SK-N-MC (cell line): ENCODE data around the gene ASCC3.

ENCODE experiments used
- DNase-seq: peaks from one replicate; pipeline ENCODE4 v3.0.0-alpha.2; 2011; ENCODE audit warnings: low read depth, low spot score
- H3K27ac ChIP-seq: fragments of 200-600 bp; sonication (generic); 2 replicates; pipeline ENCODE4 v1.5.1; 2016; ENCODE audit warnings: mixed run types
- H3K36me3 ChIP-seq: fragments of 200-600 bp; sonication (generic); 2 replicates; pipeline ENCODE4 v1.6.1; 2017; ENCODE audit warnings: antibody characterized with exemption, low read length, mixed read lengths; ENCODE audit not compliant: insufficient read depth
- H3K4me3 ChIP-seq: fragments of 200-600 bp; sonication (generic); 2 replicates; pipeline ENCODE4 v1.5.1; 2016
- H3K9ac ChIP-seq: fragments of 200-600 bp; sonication (generic); 2 replicates; pipeline ENCODE4 v1.8.0; 2017; ENCODE audit warnings: mixed run types, mixed read lengths; ENCODE audit not compliant: insufficient read length
- H3K9me3 ChIP-seq: fragments of 200-600 bp; sonication (generic); 2 replicates; pipeline ENCODE4 v1.6.1; 2017; ENCODE audit warnings: low read depth, mild to moderate bottlenecking, antibody characterized with exemption, low read length, moderate library complexity, mixed read lengths
- EZH2 ChIP-seq: fragments of 200-600 bp; sonication (generic); IDR thresholded peaks from one replicate; pipeline ENCODE4 v1.6.1; 2017; ENCODE audit warnings: antibody characterized with exemption
- FOXP2 ChIP-seq: optimal IDR thresholded peaks from 2 replicates; pipeline ENCODE3; 2011; ENCODE audit warnings: mild to moderate bottlenecking, moderate library complexity; ENCODE audit not compliant: insufficient read depth; ENCODE audit errors: extremely low read length, control extremely low read depth
- POLR2AphosphoS5 ChIP-seq: IDR thresholded peaks from 2 replicates; pipeline ENCODE4 v1.6.1; 2012; ENCODE audit warnings: mild to moderate bottlenecking, low read depth, low read length, borderline replicate concordance

ASCC3 gene

GRCh38 chr6:100568255-100568654 lies 312.9 kb downstream of the ASCC3 start:
- Histone ChIP-seq H3K27ac (no peak overlapping the region), H3K9me3 (no peaks in the 10 kb centered on the region), H3K4me3 (no peak overlapping the region), H3K9ac (no peak overlapping the region), H3K36me3 (peaks cover 7% of the 10 kb centered on the region; the same call in 1 of the 2 replicates)
- TF ChIP-seq POLR2AphosphoS5 (no peak), FOXP2 (no peak), EZH2 (no peak)
- no peak for DNase-seq

- DNase-seq: no peak
- Histone ChIP-seq H3K27ac (no peak overlapping the region), H3K36me3 (peaks cover 7% of the 10 kb centered on the region; the same call in 1 of the 2 replicates), H3K4me3 (no peak overlapping the region), H3K9ac (no peak overlapping the region), H3K9me3 (no peaks in the 10 kb centered on the region)
- TF ChIP-seq FOXP2: no peak
- no peak for TF ChIP-seq EZH2
- no peak for TF ChIP-seq POLR2AphosphoS5
Measured at GRCh38 chr6:100566563-100566962, 314.6 kb downstream of the ASCC3 start.

- H3K27ac ChIP-seq: no peak overlapping the region
- H3K9ac ChIP-seq: no peak overlapping the region
- H3K4me3 ChIP-seq: no peak overlapping the region
- no peaks in the 10 kb centered on the region for H3K9me3 ChIP-seq
- H3K36me3 ChIP-seq: peaks cover 2% of the 10 kb centered on the region; the same call in 1 of the 2 replicates
- TF ChIP-seq EZH2 (no peak), POLR2AphosphoS5 (no peak), FOXP2 (no peak)
- DNase-seq: no peak
Measured at GRCh38 chr6:100565439-100566104, 315.6 kb downstream of the ASCC3 start.

GRCh38 chr6:100559859-100560258 lies 321.3 kb downstream of the ASCC3 start:
- DNase-seq: no peak
- H3K9me3 ChIP-seq: no peaks in the 10 kb centered on the region
- H3K9ac ChIP-seq: no peak overlapping the region
- no peak overlapping the region for H3K4me3 ChIP-seq
- no peak overlapping the region for H3K27ac ChIP-seq
- H3K36me3 ChIP-seq: no peaks in the 10 kb centered on the region
- no peak for TF ChIP-seq EZH2
- no peak for TF ChIP-seq FOXP2
- TF ChIP-seq POLR2AphosphoS5: no peak

GRCh38 chr6:100554228-100554627 lies 326.9 kb downstream of the ASCC3 start:
- DNase-seq: no peak
- no peak overlapping the region for H3K27ac ChIP-seq
- no peak overlapping the region for H3K9ac ChIP-seq
- TF ChIP-seq FOXP2: no peak
- TF ChIP-seq POLR2AphosphoS5: no peak
- TF ChIP-seq EZH2: no peak
- no peaks in the 10 kb centered on the region for H3K9me3 ChIP-seq
- no peak overlapping the region for H3K4me3 ChIP-seq
- no peaks in the 10 kb centered on the region for H3K36me3 ChIP-seq

GRCh38 chr6:100553243-100553642 lies 327.9 kb downstream of the ASCC3 start:
- H3K4me3 ChIP-seq: no peak overlapping the region
- H3K9ac ChIP-seq: no peak overlapping the region
- H3K9me3 ChIP-seq: no peaks in the 10 kb centered on the region
- H3K36me3 ChIP-seq: no peaks in the 10 kb centered on the region
- no peak for DNase-seq
- H3K27ac ChIP-seq: no peak overlapping the region
- TF ChIP-seq EZH2: no peak
- no peak for TF ChIP-seq POLR2AphosphoS5
- no peak for TF ChIP-seq FOXP2

GRCh38 chr6:100549406-100550167 lies 331.5 kb downstream of the ASCC3 start:
- no peak for DNase-seq
- no peak overlapping the region for H3K9ac ChIP-seq
- no peaks in the 10 kb centered on the region for H3K9me3 ChIP-seq
- H3K36me3 ChIP-seq: no peaks in the 10 kb centered on the region
- TF ChIP-seq EZH2 (no peak), POLR2AphosphoS5 (no peak), FOXP2 (no peak)
- no peak overlapping the region for H3K27ac ChIP-seq
- H3K4me3 ChIP-seq: no peak overlapping the region

- Histone ChIP-seq H3K4me3 (no peak overlapping the region), H3K27ac (no peak overlapping the region), H3K9me3 (no peaks in the 10 kb centered on the region), H3K36me3 (peaks cover 5% of the 10 kb centered on the region), H3K9ac (no peak overlapping the region)
- TF ChIP-seq FOXP2: no peak
- no peak for TF ChIP-seq EZH2
- TF ChIP-seq POLR2AphosphoS5: no peak
- no peak for DNase-seq
Measured at GRCh38 chr6:100538086-100538485, 343.0 kb downstream of the ASCC3 start.
